ELF-1 (cell line): ENCODE data around the gene PDIA5.

Experiments
- DNase-seq: peaks from one replicate; pipeline ENCODE4 v3.0.0-alpha.2; 2016; ENCODE audit warnings: low read depth, low spot score

Gene PDIA5

GRCh38 chr3:123071581-123071980 is 4.8 kb downstream of the PDIA5 start:
- no peak for DNase-seq

- no peak for DNase-seq
Observed at GRCh38 chr3:123072152-123072551, 5.3 kb downstream of the PDIA5 start.

- DNase-seq: no peak
Observed at GRCh38 chr3:123072564-123072963, 5.7 kb downstream of the PDIA5 start.

- no peak for DNase-seq
Observed at GRCh38 chr3:123075359-123075758, 8.5 kb downstream of the PDIA5 start.

- DNase-seq: no peak
Observed at GRCh38 chr3:123076112-123076495, 9.3 kb downstream of the PDIA5 start.

- DNase-seq: no peak
Observed at GRCh38 chr3:123076496-123077418, 9.9 kb downstream of the PDIA5 start.

- DNase-seq: no peak
Observed at GRCh38 chr3:123078101-123078500, 11.3 kb downstream of the PDIA5 start.

- peak; percentile 57 for DNase-seq
Observed at GRCh38 chr3:123080864-123081562, 14.2 kb downstream of the PDIA5 start.

- no peak for DNase-seq
Observed at GRCh38 chr3:123081718-123082369, 15.0 kb downstream of the PDIA5 start.

- DNase-seq: no peak
Observed at GRCh38 chr3:123082370-123083065, 15.7 kb downstream of the PDIA5 start.

- DNase-seq: no peak
Observed at GRCh38 chr3:123083383-123084124, 16.7 kb downstream of the PDIA5 start.

GRCh38 chr3:123084192-123084591 is 17.4 kb downstream of the PDIA5 start:
- no peak for DNase-seq

- no peak for DNase-seq
Observed at GRCh38 chr3:123084738-123085237, 18.0 kb downstream of the PDIA5 start.

- peak; percentile 76 for DNase-seq
Observed at GRCh38 chr3:123085293-123085931, 18.6 kb downstream of the PDIA5 start.

- no peak for DNase-seq
Observed at GRCh38 chr3:123085932-123086627, 19.3 kb downstream of the PDIA5 start.

GRCh38 chr3:123088387-123088786 is 21.6 kb downstream of the PDIA5 start:
- DNase-seq: no peak

- DNase-seq: no peak
Observed at GRCh38 chr3:123089611-123090331, 22.9 kb downstream of the PDIA5 start.

GRCh38 chr3:123090728-123091531 is 24.1 kb downstream of the PDIA5 start:
- no peak for DNase-seq
